Heart left ventricle (tissue), 16 donors: ENCODE measurements around the gene ZNF492. TPM values are rescaled to one million over a fixed set of nuclear protein-coding genes. Genes with fewer than 3 reads are reported as not detected.
"Not testable (repeated sequence)": the region's sequence is repeated elsewhere in the genome, so short reads cannot be mapped to it uniquely, and the experiment has no call there.

Experiments
- ATAC-seq, 4 donors: fragments of 200-7000 bp; cut with Tn5 transposase; one replicate each; pipeline ENCODE4 v1.9.1; 2020 to 2022; ENCODE audit warnings: moderate library complexity in 4 of 4, mild to moderate bottlenecking in 3 of 4, moderate number of reproducible peaks in 1 of 4
- DNase-seq, 5 donors: peaks; one replicate each; pipeline ENCODE4 v3.0.0-alpha.2; 2020
- H3K27ac ChIP-seq, 12 donors: fragments of 200-600 bp; sonication (generic) in 4 of 12; one replicate each; pipeline versions ENCODE4 v1.5.0 to v1.8.0; 2016 to 2022; ENCODE audit warnings: mild to moderate bottlenecking in 2 of 12
- H3K27me3 ChIP-seq, 9 donors: fragments of 200-600 bp; sonication (generic) in 2 of 9; one replicate each; pipeline versions ENCODE4 v1.5.1 to v1.8.0; 2016 to 2022; ENCODE audit warnings: mild to moderate bottlenecking in 3 of 9
- H3K36me3 ChIP-seq, 9 donors: fragments of 200-600 bp; sonication (generic) in 2 of 9; one replicate each; pipeline versions ENCODE4 v1.5.0 to v1.8.0; 2018 to 2022; ENCODE audit warnings: mild to moderate bottlenecking in 2 of 9
- H3K4me1 ChIP-seq, 12 donors: fragments of 200-600 bp; sonication (generic) in 4 of 12; one replicate each; pipeline versions ENCODE4 v1.5.0 to v1.8.0; 2016 to 2022; ENCODE audit warnings: mild to moderate bottlenecking in 3 of 12
- H3K4me3 ChIP-seq, 12 donors: fragments of 200-600 bp; sonication (generic) in 4 of 12; one replicate each; pipeline versions ENCODE4 v1.5.0 to v1.8.0; 2017 to 2022; ENCODE audit warnings: mild to moderate bottlenecking in 9 of 12, moderate library complexity in 4 of 12
- H3K9me3 ChIP-seq, 12 donors: fragments of 200-600 bp; sonication (generic) in 4 of 12; one replicate each; pipeline versions ENCODE4 v1.5.0 to v1.8.0; 2016 to 2022; ENCODE audit warnings: mild to moderate bottlenecking in 1 of 12
- POLR2A ChIP-seq, 2 donors: fragments of 450-650 bp; IDR thresholded peaks; one replicate each; pipeline ENCODE4 v1.6.1; 2017; ENCODE audit warnings: antibody characterized with exemption in 2 of 2, mild to moderate bottlenecking in 2 of 2, moderate library complexity in 2 of 2
- WGBS, 4 donors: extraction: QIAGEN DNeasy Blood & Tissue Kit in 2 of 4; methylation state at CpG; one replicate each; pipeline versions ENCODE4 v1.1.5 to v1.1.7; 2013 to 2018; 5-methylcytosine and 5-hydroxymethylcytosine counted together
- intact Hi-C, 10 donors: fragments of 100-400 bp; cut with DNase I; formaldehyde crosslinking; loops; one replicate each; pipeline versions ENCODE4 v1.11.1 to v1.14.2; 2022
- polyA plus RNA-seq, 2 donors: library from polyadenylated mRNA; stranded (reverse); fragments of 200-250 nt; gene quantifications; one replicate each; pipeline ENCODE4 v1.2.3, GENCODE V29; 2013
- total RNA-seq, 9 donors: library from RNA; depleted of rRNA in 2 of 9; stranded (reverse); fragments of >200 nt in 2 of 9; fragmentation: NEBNext Ultra II Directional in 3 of 9; extraction: Animal tissue kit (Norgen Biotek cat#: 25700) in 3 of 9; gene quantifications; one replicate each; pipeline versions ENCODE4 v1.1.0 to v1.2.4, GENCODE V29; 2016 to 2023
- TF ChIP-seq, protein P1 (sequence below), 12 donors: fragments of 200-600 bp; sonication (generic) in 4 of 12; IDR thresholded peaks; one replicate each; pipeline versions ENCODE4 v1.5.0 to v1.8.0; 2018 to 2022; ENCODE audit warnings: antibody characterized with exemption in 12 of 12, mild to moderate bottlenecking in 5 of 12
- donor health status: ischemic (EF 13 %, LVEDD 7.1; RV severe dilation, severe dysfunction).
- donor health status: healthy with polysubstance abuse.
- donor health status: DM: no; HTN: yes; CAD: no.
- donor health status: DM: no; HTN: no; CAD: no.
- donor health status: ischemic (EF 25% LVEDD 6.9; RV normal size, moderate dysfunction).
- donor health status: ischemic (EF 25% LVEDD 5.7; RV mildly dilated, moderate dysfunction).
- donor health status: healthy.
- donor health status: DM: yes; HTN: yes; CAD: no.
- donor health status: ischemic (EF 35%, LVEDD 5.7; RV mildly dilated, moderate dysfunction).
- donor health status: nonischemic (EF 11% LVEDD 7.7; RV severe dilation, severe dysfunction).
- donor health status: DM: yes; HTN: yes; CAD: no.
- donor health status: PGD.
- donor health status: ischemic (EF 29% LVEDD 5.4; RV normal size, mild dysfunction).
- donor health status: nonischemic (EF 23%, LVEDD 6.1; RV moderate dilation, normal function).

Gene ZNF492
- total and polyA plus RNA-seq, 11 donors: 0.04 to 0.24 (median 0.13) TPM; not detected in 3

DNA sequence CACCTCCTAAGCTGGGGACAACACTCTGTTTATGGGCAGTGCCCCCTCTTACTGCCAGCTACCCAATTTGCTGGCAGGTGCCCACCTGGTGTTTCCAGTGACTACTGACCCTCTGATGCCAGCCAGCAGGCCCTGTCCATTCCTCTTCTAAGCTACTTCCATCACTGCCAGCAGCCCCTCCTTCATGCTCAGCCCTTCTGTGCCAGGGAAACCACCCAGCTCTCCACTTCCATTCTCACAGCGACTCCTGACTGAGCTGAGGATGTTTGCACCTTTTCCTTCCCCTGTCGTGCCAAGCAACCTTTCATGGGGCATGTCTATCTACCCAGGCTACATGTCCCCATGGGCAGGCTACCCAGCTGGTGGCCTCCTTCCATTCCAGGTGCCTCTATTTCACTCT lies 24.0 kb upstream of the ZNF492 start:
- Histone ChIP-seq H3K4me3 (no peak overlapping the region), H3K4me1 (no peaks in the 10 kb centered on the region), H3K27ac (no peak overlapping the region), H3K9me3 (peaks cover 0 to 7% (median 0%) of the 10 kb centered on the region in 12 donors), H3K27me3 (no peaks in the 10 kb centered on the region), H3K36me3 (no peaks in the 10 kb centered on the region)
- 53 to 72% (median 64%) methylated on average over 2 of the region's 2 CpGs for WGBS, 4 donors
- TF ChIP-seq, protein P1, sequence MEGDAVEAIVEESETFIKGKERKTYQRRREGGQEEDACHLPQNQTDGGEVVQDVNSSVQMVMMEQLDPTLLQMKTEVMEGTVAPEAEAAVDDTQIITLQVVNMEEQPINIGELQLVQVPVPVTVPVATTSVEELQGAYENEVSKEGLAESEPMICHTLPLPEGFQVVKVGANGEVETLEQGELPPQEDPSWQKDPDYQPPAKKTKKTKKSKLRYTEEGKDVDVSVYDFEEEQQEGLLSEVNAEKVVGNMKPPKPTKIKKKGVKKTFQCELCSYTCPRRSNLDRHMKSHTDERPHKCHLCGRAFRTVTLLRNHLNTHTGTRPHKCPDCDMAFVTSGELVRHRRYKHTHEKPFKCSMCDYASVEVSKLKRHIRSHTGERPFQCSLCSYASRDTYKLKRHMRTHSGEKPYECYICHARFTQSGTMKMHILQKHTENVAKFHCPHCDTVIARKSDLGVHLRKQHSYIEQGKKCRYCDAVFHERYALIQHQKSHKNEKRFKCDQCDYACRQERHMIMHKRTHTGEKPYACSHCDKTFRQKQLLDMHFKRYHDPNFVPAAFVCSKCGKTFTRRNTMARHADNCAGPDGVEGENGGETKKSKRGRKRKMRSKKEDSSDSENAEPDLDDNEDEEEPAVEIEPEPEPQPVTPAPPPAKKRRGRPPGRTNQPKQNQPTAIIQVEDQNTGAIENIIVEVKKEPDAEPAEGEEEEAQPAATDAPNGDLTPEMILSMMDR (IDR thresholded peaks at IDR 0.05): no peak
- TF ChIP-seq POLR2A (IDR thresholded peaks at IDR 0.05): no peak
- DNase-seq (peak in 1 of 5 donors; percentile 21), ATAC-seq (no peak)
- intact Hi-C loops: no loop called here

DNA sequence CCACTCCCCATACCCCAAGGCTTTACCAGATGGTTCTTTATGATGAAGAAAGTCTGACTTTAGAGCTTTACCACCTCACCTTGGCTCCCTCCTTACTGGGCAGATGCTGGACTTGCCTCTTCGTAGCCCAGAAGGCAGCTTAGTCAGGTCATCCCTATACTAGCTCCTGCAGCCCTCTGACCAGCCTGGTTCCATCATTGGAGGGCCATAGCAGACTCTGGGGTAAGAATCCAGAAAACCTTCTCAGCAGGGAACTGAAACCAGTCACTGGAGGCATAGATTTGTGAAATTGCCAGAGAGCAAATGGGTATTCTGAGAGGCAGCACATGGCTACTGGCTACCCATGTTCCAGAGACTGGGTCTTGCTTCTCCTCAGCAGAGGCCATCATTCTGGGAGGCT lies 21.8 kb upstream of the ZNF492 start:
- intact Hi-C loops: no loop called here
- Histone ChIP-seq H3K9me3 (peaks cover 0 to 11% (median 0%) of the 10 kb centered on the region in 12 donors), H3K4me1 (peaks cover 0 to 1% (median 0%) of the 10 kb centered on the region in 12 donors), H3K36me3 (no peaks in the 10 kb centered on the region), H3K4me3 (no peak overlapping the region), H3K27me3 (peaks cover 0 to 8% (median 0%) of the 10 kb centered on the region in 9 donors), H3K27ac (no peak overlapping the region)
- 0 to 71% (median 46%) methylated on average over 1 of the region's 1 CpG for WGBS, 4 donors
- no peak for TF ChIP-seq POLR2A (IDR thresholded peaks at IDR 0.05)
- TF ChIP-seq, protein P1 (IDR thresholded peaks at IDR 0.05): no peak
- DNase-seq (no peak), ATAC-seq (no peak)

DNA sequence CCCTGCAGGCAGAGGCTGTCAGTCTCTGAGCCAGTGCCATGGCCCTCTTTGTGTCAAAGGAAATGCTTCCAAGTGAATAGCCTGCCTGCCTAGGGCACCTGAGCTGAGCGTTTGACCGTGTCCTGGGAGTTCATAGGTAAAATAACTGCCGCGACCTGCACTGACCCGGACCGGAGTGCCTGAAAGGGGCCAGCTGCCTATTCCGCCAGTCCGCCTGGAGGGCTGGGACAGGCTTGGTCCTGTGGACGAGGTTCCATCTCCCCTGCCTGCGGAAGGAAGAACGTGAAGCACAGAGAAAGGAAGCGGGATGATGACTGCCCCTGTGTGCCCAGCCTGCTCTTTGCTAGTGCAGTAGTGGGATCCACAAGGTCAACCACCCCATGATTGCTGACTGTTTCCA lies 17.5 kb upstream of the ZNF492 start:
- WGBS, 4 donors: 87 to 94% (median 89%) methylated on average over 12 of the region's 12 CpGs

DNA sequence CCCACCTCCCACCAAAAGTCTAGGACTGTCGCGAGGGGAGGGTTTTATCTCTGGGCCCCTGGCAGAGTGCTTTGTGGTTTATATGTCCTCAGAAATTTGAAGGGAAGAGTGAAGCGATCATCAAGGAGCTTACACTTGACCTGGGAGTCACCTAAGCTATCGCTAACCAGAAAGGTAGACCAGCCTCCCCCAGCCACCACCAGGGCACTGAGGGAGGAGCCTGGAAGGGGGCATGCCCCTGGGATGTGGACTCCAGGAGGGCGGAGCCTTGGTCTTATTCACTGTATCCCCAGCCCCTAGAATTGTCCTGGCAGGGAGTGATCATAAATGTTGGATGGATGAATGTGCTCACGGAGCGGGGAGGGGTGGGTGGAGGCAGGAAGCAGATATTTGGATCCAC lies 16.9 kb upstream of the ZNF492 start:
- H3K4me3 ChIP-seq, intact Hi-C loops: not testable (repeated sequence)

More for the DNA sequence above, 17.5 kb upstream of the ZNF492 start:
- H3K36me3 ChIP-seq: no peaks in the 10 kb centered on the region
- ATAC-seq: no peak
- no peak overlapping the region for H3K27ac ChIP-seq
- DNase-seq: peak in 1 of 5 donors; percentile 23
- H3K4me3 ChIP-seq: no peak overlapping the region
- no peak for TF ChIP-seq POLR2A (IDR thresholded peaks at IDR 0.05)
- TF ChIP-seq, protein P1 (IDR thresholded peaks at IDR 0.05): no peak
- H3K4me1 ChIP-seq: peaks cover 0 to 10% (median 0%) of the 10 kb centered on the region in 12 donors
- H3K9me3 ChIP-seq: peaks cover 0 to 6% (median 0%) of the 10 kb centered on the region in 12 donors
- peaks cover 0 to 28% (median 5%) of the 10 kb centered on the region in 9 donors for H3K27me3 ChIP-seq
- intact Hi-C loops: no loop called here

More for the DNA sequence above, 16.9 kb upstream of the ZNF492 start:
- H3K4me1 ChIP-seq, H3K36me3 ChIP-seq, H3K9me3 ChIP-seq, ATAC-seq: not testable (repeated sequence)
- H3K27ac ChIP-seq: peak overlapping the region in 2 of 12 donors; percentile 72 to 78
- peak in 1 of 5 donors; percentile 14 for DNase-seq
- 86 to 94% (median 89%) methylated on average over 5 to 7 of the region's 7 CpGs for WGBS, 4 donors
- H3K27me3 ChIP-seq: peaks cover 0 to 33% (median 5%) of the 10 kb centered on the region in 9 donors
